CD14-positive monocyte (primary cell): ENCODE results near the gene RTN4RL1. TPM values are rescaled to one million over a fixed set of nuclear protein-coding genes. Genes with fewer than 3 reads are reported as not detected.

ENCODE experiments used
- DNase-seq, 3 donors: peaks; one replicate each; pipeline ENCODE4 v3.0.0-alpha.2; 2011 to 2022
- H2AFZ ChIP-seq: 2 replicates; pipeline ENCODE4 v1.6.0; 2012; ENCODE audit warnings: mild to moderate bottlenecking, low read depth, low read length, inconsistent platforms; ENCODE audit not compliant: insufficient read depth, poor library complexity, severe bottlenecking
- H3K27ac ChIP-seq, 2 donors: 1 replicate in 1 of 2; 2 replicates in 1 of 2; pipeline ENCODE4 v1.5.1; 2012 to 2013; ENCODE audit warnings: low read length in 2 of 2, control low read depth in 1 of 2, inconsistent platforms in 1 of 2, low read depth in 1 of 2, mild to moderate bottlenecking in 1 of 2
- H3K27me3 ChIP-seq, 2 donors: one replicate each; pipeline versions ENCODE4 v1.6.0 to v1.6.1; 2011 to 2013; ENCODE audit warnings: low read length in 2 of 2; ENCODE audit not compliant: control insufficient read depth in 2 of 2, insufficient read depth in 2 of 2
- H3K36me3 ChIP-seq, 2 donors: replicated peaks in 1 of 2; 1 replicate in 1 of 2; 2 replicates in 1 of 2; pipeline versions ENCODE4 v1.5.1 to v1.6.1; 2012 to 2013; ENCODE audit warnings: low read length in 2 of 2, control low read depth in 1 of 2, inconsistent platforms in 1 of 2, mild to moderate bottlenecking in 1 of 2; ENCODE audit not compliant: insufficient read depth in 2 of 2, control insufficient read depth in 1 of 2
- H3K4me1 ChIP-seq, 2 donors: 1 replicate in 1 of 2; 2 replicates in 1 of 2; pipeline versions ENCODE4 v1.5.1 to v1.6.1; 2012 to 2013; ENCODE audit warnings: low read length in 2 of 2, control low read depth in 1 of 2, inconsistent platforms in 1 of 2, mild to moderate bottlenecking in 1 of 2, moderate library complexity in 1 of 2; ENCODE audit not compliant: insufficient read depth in 2 of 2, control insufficient read depth in 1 of 2
- H3K4me2 ChIP-seq: replicated peaks from 2 replicates; pipeline ENCODE3; 2012; ENCODE audit warnings: low read length, moderate library complexity, mild to moderate bottlenecking; ENCODE audit not compliant: poor library complexity, severe bottlenecking; ENCODE audit errors: extremely low read depth
- H3K4me3 ChIP-seq, 3 experiments: fragments of 200-600 bp in 1 of 3; sonication (generic) in 1 of 3; replicated peaks in 1 of 3; 1 replicate in 2 of 3; 2 replicates in 1 of 3; pipeline ENCODE4 v1.5.1; 2011 to 2013; ENCODE audit warnings: low read length in 3 of 3, mild to moderate bottlenecking in 3 of 3, control low read depth in 2 of 3, low read depth in 2 of 3, inconsistent platforms in 1 of 3, moderate library complexity in 1 of 3
- H3K79me2 ChIP-seq: 2 replicates; pipeline ENCODE4 v1.6.0; 2012; ENCODE audit warnings: mild to moderate bottlenecking, control low read depth, inconsistent platforms, low read length, moderate library complexity; ENCODE audit not compliant: insufficient read depth
- H3K9ac ChIP-seq: 2 replicates; pipeline ENCODE4 v1.6.0; 2017; ENCODE audit warnings: low read length, mild to moderate bottlenecking; ENCODE audit not compliant: insufficient read depth, poor library complexity, severe bottlenecking
- H3K9me3 ChIP-seq, 2 donors: replicated peaks in 1 of 2; 1 replicate in 1 of 2; 2 replicates in 1 of 2; pipeline versions ENCODE4 v1.5.1 to v1.6.1; 2012 to 2013; ENCODE audit warnings: low read length in 2 of 2, control low read depth in 1 of 2; ENCODE audit not compliant: control insufficient read depth in 1 of 2, insufficient read depth in 1 of 2
- H4K20me1 ChIP-seq: 2 replicates; pipeline ENCODE4 v1.6.0; 2012; ENCODE audit warnings: mild to moderate bottlenecking, low read length, control low read depth, moderate library complexity; ENCODE audit not compliant: insufficient read depth
- H3K27ac Mint-ChIP-seq, 7 donors: one replicate each; pipeline ENCODE4 v1.8.0; 2020; ENCODE audit warnings: mild to moderate bottlenecking in 7 of 7, mixed read lengths in 7 of 7, moderate library complexity in 6 of 7, inconsistent platforms in 2 of 7
- H3K27me3 Mint-ChIP-seq, 3 donors: one replicate each; pipeline ENCODE4 v1.8.0; 2021 to 2022; ENCODE audit warnings: low read depth in 3 of 3, mild to moderate bottlenecking in 3 of 3, mixed read lengths in 3 of 3, moderate library complexity in 3 of 3, inconsistent platforms in 1 of 3
- H3K36me3 Mint-ChIP-seq, 2 donors: one replicate each; pipeline ENCODE4 v1.8.0; 2020; ENCODE audit warnings: mixed read lengths in 2 of 2, inconsistent platforms in 1 of 2, mild to moderate bottlenecking in 1 of 2
- H3K4me1 Mint-ChIP-seq: one replicate; pipeline ENCODE4 v1.8.0; 2020; ENCODE audit warnings: mild to moderate bottlenecking, mixed read lengths
- H3K4me3 Mint-ChIP-seq, 2 donors: one replicate each; pipeline ENCODE4 v1.8.0; 2020; ENCODE audit warnings: mild to moderate bottlenecking in 2 of 2, mixed read lengths in 2 of 2, moderate library complexity in 1 of 2
- H3K9me3 Mint-ChIP-seq, 7 donors: one replicate each; pipeline ENCODE4 v1.8.0; 2020 to 2022; ENCODE audit warnings: mixed read lengths in 7 of 7, mild to moderate bottlenecking in 6 of 7, moderate library complexity in 6 of 7, inconsistent platforms in 2 of 7
- CTCF ChIP-seq: fragments of 200-600 bp; IDR thresholded peaks from one replicate; pipeline ENCODE4 v1.8.0; 2022; ENCODE audit warnings: antibody characterized with exemption, mild to moderate bottlenecking
- WGBS: methylation state at CpG from one replicate; pipeline ENCODE4 v1.1.5; 2013; ENCODE audit warnings: missing lambda C conversion rate; ENCODE audit not compliant: insufficient coverage; 5-methylcytosine and 5-hydroxymethylcytosine counted together
- intact Hi-C, 2 donors: fragments of 100-400 bp; cut with micrococcal nuclease; formaldehyde crosslinking; loops; one replicate each; pipeline versions ENCODE4 v1.15.0 to v1.15.1; 2023
- polyA plus RNA-seq, 3 donors: library from polyadenylated mRNA; depleted of rRNA in 1 of 3; unstranded in 2 of 3; stranded (reverse) in 1 of 3; fragments of 300-500 nt in 2 of 3; fragments of >200 nt in 1 of 3; fragmentation: Illumina TruSeq in 2 of 3; gene quantifications; 1 replicate in 2 of 3; 2 replicates in 1 of 3; pipeline ENCODE4 v1.2.3, GENCODE V29; 2012 to 2021

The RTN4RL1 gene
- polyA plus RNA-seq, 3 donors, result 0.07 to 0.29 (median 0.11) TPM

GRCh38 chr17:1976683-1977064, 48.5 kb downstream of the RTN4RL1 start:
- H3K4me1 ChIP-seq, result no peaks in the 10 kb centered on the region
- no peaks in the 10 kb centered on the region for H3K79me2 ChIP-seq
- no peak overlapping the region for H3K27ac ChIP-seq
- no peaks in the 10 kb centered on the region for H3K36me3 ChIP-seq
- no peaks in the 10 kb centered on the region for H4K20me1 ChIP-seq
- no peak overlapping the region for H3K4me2 ChIP-seq
- no peaks in the 10 kb centered on the region for H3K9me3 ChIP-seq
- H3K4me3 ChIP-seq, result no peak overlapping the region
- WGBS, result 89% methylated on average over 3 of the region's 5 CpGs
- DNase-seq, result no peak
- Mint-ChIP-seq H3K9me3 (peaks cover 0 to 4% (median 0%) of the 10 kb centered on the region in 7 donors), H3K4me3 (peak overlapping the region in 1 of 2 donors; percentile 53), H3K36me3 (no peaks in the 10 kb centered on the region), H3K4me1 (peaks cover 5% of the 10 kb centered on the region), H3K27ac (peak overlapping the region in 1 of 7 donors; percentile 26), H3K27me3 (peaks cover 38 to 70% (median 38%) of the 10 kb centered on the region in 3 donors)
- peaks cover 0 to 33% of the 10 kb centered on the region in 2 donors for H3K27me3 ChIP-seq
- no peak overlapping the region for H2AFZ ChIP-seq
- intact Hi-C loops, result no loop called here
- H3K9ac ChIP-seq, result no peak overlapping the region
- no peak for TF ChIP-seq CTCF

- no peaks in the 10 kb centered on the region for H3K36me3 ChIP-seq
- DNase-seq, result no peak
- H3K9me3 Mint-ChIP-seq, result peaks cover 0 to 6% (median 0%) of the 10 kb centered on the region in 7 donors
- H3K9me3 ChIP-seq, result no peaks in the 10 kb centered on the region
- no peak overlapping the region for H3K27ac ChIP-seq
- H3K27me3 ChIP-seq, result peaks cover 0 to 33% of the 10 kb centered on the region in 2 donors
- intact Hi-C loops, result no loop called here
- H3K4me2 ChIP-seq, result no peak overlapping the region
- H3K9ac ChIP-seq, result no peak overlapping the region
- H3K4me1 Mint-ChIP-seq, result peaks cover 5% of the 10 kb centered on the region
- no peaks in the 10 kb centered on the region for H3K36me3 Mint-ChIP-seq
- no peak for TF ChIP-seq CTCF
- H3K27ac Mint-ChIP-seq, result no peak overlapping the region
- 68% methylated on average over 3 of the region's 4 CpGs for WGBS
- H3K4me3 Mint-ChIP-seq, result no peak overlapping the region
- H3K4me1 ChIP-seq, result no peaks in the 10 kb centered on the region
- H4K20me1 ChIP-seq, result no peaks in the 10 kb centered on the region
- no peak overlapping the region for H2AFZ ChIP-seq
- no peak overlapping the region for H3K4me3 ChIP-seq
- H3K27me3 Mint-ChIP-seq, result peaks cover 36 to 68% (median 38%) of the 10 kb centered on the region in 3 donors
- H3K79me2 ChIP-seq, result no peaks in the 10 kb centered on the region
These were observed 49.0 kb downstream of the RTN4RL1 start for GRCh38 chr17:1976000-1976682.
